ENCODE results near the gene ZSWIM4. TPM values are rescaled to one million over a fixed set of nuclear protein-coding genes. Genes with fewer than 3 reads are reported as not detected.
"Not testable (repeated sequence)": the region's sequence is repeated elsewhere in the genome, so short reads cannot be mapped to it uniquely, and the experiment has no call there.

The ZSWIM4 gene
- total RNA-seq, 1 donor from 2014 or later = 2.6 TPM

- Histone ChIP-seq H3K9me3 (replicated peaks) (no peaks in the 10 kb centered on the region), H3K27ac (replicated peaks) (no peak overlapping the region), H3K4me3 (no peak overlapping the region), H3K27me3 (ENCODE audit: low read depth) (no peaks in the 10 kb centered on the region), H3K36me3 (peaks cover 45% of the 10 kb centered on the region), H3K4me1 (peaks cover 22% of the 10 kb centered on the region)
- TF ChIP-seq CTCF (IDR thresholded peaks at IDR 0.05; ENCODE audit: borderline replicate concordance) = no peak
- no peak for DNase-seq
- intact Hi-C loops (cut with micrococcal nuclease) = no loop called here
Observed at GRCh38 chr19:13770013-13770635, 25.1 kb upstream of the ZSWIM4 start.

- H3K27me3 ChIP-seq (ENCODE audit: low read depth) = no peaks in the 10 kb centered on the region
- no peak for TF ChIP-seq CTCF (IDR thresholded peaks at IDR 0.05; ENCODE audit: borderline replicate concordance)
- intact Hi-C loops (cut with micrococcal nuclease) = no loop called here
- H3K9me3 ChIP-seq (replicated peaks) = no peaks in the 10 kb centered on the region
- peaks cover 54% of the 10 kb centered on the region for H3K36me3 ChIP-seq
- H3K4me1 ChIP-seq = peaks cover 32% of the 10 kb centered on the region
- peak within 1 kb of the TSS; percentile 96 for H3K4me3 ChIP-seq
- peak; percentile 89 for DNase-seq
- peak within 1 kb of the TSS; percentile 90 for H3K27ac ChIP-seq (replicated peaks)
Observed at GRCh38 chr19:13774217-13775191, 20.7 kb upstream of the ZSWIM4 start, which contains the start of gene C19orf53. TSS of gene C19orf53 (plus strand) at chr19:13774456. CDS start at chr19:13774478, 22 bp downstream.

- no peaks in the 10 kb centered on the region for H3K27me3 ChIP-seq (ENCODE audit: low read depth)
- H3K4me3 ChIP-seq = no peak overlapping the region
- H3K4me1 ChIP-seq = peaks cover 45% of the 10 kb centered on the region
- no peak for DNase-seq
- TF ChIP-seq CTCF (IDR thresholded peaks at IDR 0.05; ENCODE audit: borderline replicate concordance) = no peak
- intact Hi-C loops (cut with micrococcal nuclease) = no loop called here
- peaks cover 29% of the 10 kb centered on the region for H3K36me3 ChIP-seq
- H3K9me3 ChIP-seq (replicated peaks) = no peaks in the 10 kb centered on the region
- no peak overlapping the region for H3K27ac ChIP-seq (replicated peaks)
Observed at GRCh38 chr19:13778398-13778797, 16.8 kb upstream of the ZSWIM4 start.

- Histone ChIP-seq H3K27ac (replicated peaks) (no peak overlapping the region), H3K4me1 (peaks cover 43% of the 10 kb centered on the region), H3K4me3 (no peak overlapping the region), H3K27me3 (ENCODE audit: low read depth) (no peaks in the 10 kb centered on the region), H3K36me3 (peaks cover 29% of the 10 kb centered on the region), H3K9me3 (replicated peaks) (no peaks in the 10 kb centered on the region)
- no peak for TF ChIP-seq CTCF (IDR thresholded peaks at IDR 0.05; ENCODE audit: borderline replicate concordance)
- intact Hi-C loops (cut with micrococcal nuclease) = no loop called here
- no peak for DNase-seq
Observed at GRCh38 chr19:13778847-13779246, 16.4 kb upstream of the ZSWIM4 start.

GRCh38 chr19:13779794-13780193 lies 15.4 kb upstream of the ZSWIM4 start:
- H3K9me3 ChIP-seq (replicated peaks); DNase-seq; H3K4me3 ChIP-seq; H3K27ac ChIP-seq (replicated peaks); H3K27me3 ChIP-seq (ENCODE audit: low read depth): not testable (repeated sequence)
- peaks cover 40% of the 10 kb centered on the region for H3K4me1 ChIP-seq
- intact Hi-C loops (cut with micrococcal nuclease) = loop anchor here (10.0 kb wide), 1 partner anchor 85 kb away; no protein-coding TSS in a partner anchor
- peaks cover 29% of the 10 kb centered on the region for H3K36me3 ChIP-seq

All from left ventricle myocardium inferior (tissue), 1 donor.